H9 (cell line): Measurements from ENCODE around the gene CDC14A. TPM values are rescaled to one million over a fixed set of nuclear protein-coding genes. Genes with fewer than 3 reads are reported as not detected.
A peak's percentile ranks its signal among the peaks of the same experiment; 100 is the strongest.

ENCODE experiments used
- DNase-seq: peaks from one replicate; pipeline ENCODE4 v3.0.0-alpha.2; 2017
- H2AFZ ChIP-seq: one replicate; pipeline ENCODE4 v1.6.1; 2013; ENCODE audit warnings: mild to moderate bottlenecking, low read length, control low read depth, moderate library complexity
- H2AK5ac ChIP-seq: 2 replicates; pipeline ENCODE4 v1.6.1; 2013; ENCODE audit warnings: low read length, control low read depth, mixed read lengths; ENCODE audit not compliant: insufficient read length
- H2BK120ac ChIP-seq: one replicate; pipeline ENCODE4 v1.6.1; 2013; ENCODE audit warnings: low read depth, mild to moderate bottlenecking, low read length, control low read depth, inconsistent platforms; ENCODE audit not compliant: poor library complexity, severe bottlenecking
- H2BK12ac ChIP-seq: 2 replicates; pipeline ENCODE4 v1.6.1; 2013; ENCODE audit warnings: low read length, control low read depth, mixed read lengths, low read depth; ENCODE audit not compliant: insufficient read length
- H2BK15ac ChIP-seq: 2 replicates; pipeline ENCODE4 v1.6.1; 2013; ENCODE audit warnings: low read depth, low read length, control low read depth
- H2BK20ac ChIP-seq: one replicate; pipeline ENCODE4 v1.6.1; 2013; ENCODE audit warnings: low read depth, mild to moderate bottlenecking, low read length, control low read depth, inconsistent platforms; ENCODE audit not compliant: poor library complexity, severe bottlenecking
- H2BK5ac ChIP-seq: 2 replicates; pipeline ENCODE4 v1.6.1; 2013; ENCODE audit warnings: low read length, control low read depth, mixed read lengths; ENCODE audit not compliant: insufficient read length
- H3K14ac ChIP-seq: 2 replicates; pipeline ENCODE4 v1.6.1; 2013; ENCODE audit warnings: low read length, control low read depth; ENCODE audit not compliant: insufficient read depth
- H3K18ac ChIP-seq: 2 replicates; pipeline ENCODE4 v1.6.1; 2013; ENCODE audit warnings: low read depth, mild to moderate bottlenecking, mixed read lengths, low read length, control low read depth; ENCODE audit not compliant: insufficient read length
- H3K23ac ChIP-seq: 2 replicates; pipeline ENCODE4 v1.6.1; 2013; ENCODE audit warnings: low read length, control low read depth, mixed read lengths, low read depth; ENCODE audit not compliant: insufficient read length
- H3K23me2 ChIP-seq: 2 replicates; pipeline ENCODE4 v1.6.1; 2013; ENCODE audit warnings: low read depth, mild to moderate bottlenecking, mixed read lengths, low read length, control low read depth; ENCODE audit not compliant: insufficient read length, poor library complexity, severe bottlenecking
- H3K27ac ChIP-seq: 2 replicates; pipeline ENCODE4 v1.5.1; 2013; ENCODE audit warnings: low read length, control low read depth, mixed read lengths, low read depth; ENCODE audit not compliant: insufficient read length
- H3K27me3 ChIP-seq: 2 replicates; pipeline ENCODE4 v1.6.1; 2013; ENCODE audit warnings: low read length, control low read depth, inconsistent platforms; ENCODE audit not compliant: insufficient read depth
- H3K4ac ChIP-seq: 2 replicates; pipeline ENCODE4 v1.6.1; 2013; ENCODE audit warnings: low read depth, mild to moderate bottlenecking, control low read depth, inconsistent platforms, low read length, moderate library complexity
- H3K4me1 ChIP-seq: 2 replicates; pipeline ENCODE4 v1.6.1; 2013; ENCODE audit warnings: low read length, control low read depth, inconsistent platforms; ENCODE audit not compliant: insufficient read depth
- H3K4me2 ChIP-seq: 2 replicates; pipeline ENCODE4 v1.6.1; 2013; ENCODE audit warnings: low read length, control low read depth, mixed read lengths; ENCODE audit not compliant: insufficient read length, insufficient read depth
- H3K56ac ChIP-seq: 2 replicates; pipeline ENCODE4 v1.6.1; 2013; ENCODE audit warnings: low read depth, mild to moderate bottlenecking, mixed read lengths, low read length, control low read depth; ENCODE audit not compliant: insufficient read length
- H3K79me1 ChIP-seq: 2 replicates; pipeline ENCODE4 v1.6.1; 2013; ENCODE audit warnings: low read depth, mild to moderate bottlenecking, moderate library complexity, low read length, control low read depth, inconsistent platforms; ENCODE audit not compliant: insufficient read depth, poor library complexity, severe bottlenecking
- H3K79me2 ChIP-seq: 2 replicates; pipeline ENCODE4 v1.6.1; 2013; ENCODE audit warnings: low read length, control low read depth, inconsistent platforms; ENCODE audit not compliant: insufficient read depth
- H3K9ac ChIP-seq: 2 replicates; pipeline ENCODE4 v1.6.1; 2013; ENCODE audit warnings: low read length, control low read depth, mixed read lengths; ENCODE audit not compliant: insufficient read length; ENCODE audit errors: extremely low read depth
- H3K9me3 ChIP-seq: one replicate; pipeline ENCODE4 v1.6.1; 2013; ENCODE audit warnings: low read depth, low read length, inconsistent platforms; ENCODE audit not compliant: control insufficient read depth
- H3T11ph ChIP-seq: one replicate; pipeline ENCODE4 v1.6.1; 2013; ENCODE audit warnings: mild to moderate bottlenecking, low read length, control low read depth, inconsistent platforms
- H4K20me1 ChIP-seq: one replicate; pipeline ENCODE4 v1.6.1; 2013; ENCODE audit not compliant: control insufficient read depth, insufficient read length, insufficient read depth
- H4K5ac ChIP-seq: 2 replicates; pipeline ENCODE4 v1.6.1; 2013; ENCODE audit warnings: low read depth, mild to moderate bottlenecking, mixed read lengths, low read length, control low read depth; ENCODE audit not compliant: insufficient read length
- H4K8ac ChIP-seq: replicated peaks from 2 replicates; pipeline ENCODE4 v1.6.1; 2013; ENCODE audit warnings: low read length, control low read depth, mixed read lengths, low read depth; ENCODE audit not compliant: insufficient read length
- H4K91ac ChIP-seq: 2 replicates; pipeline ENCODE4 v1.6.1; 2013; ENCODE audit warnings: low read depth, mild to moderate bottlenecking, moderate library complexity, mixed read lengths, low read length, control low read depth; ENCODE audit not compliant: insufficient read length
- H3K27ac Mint-ChIP-seq, 3 experiments: 2 replicates in 2 of 3; 3 replicates in 1 of 3; pipeline ENCODE4 v1.8.0; 2020 to 2021; ENCODE audit warnings: mixed read lengths in 3 of 3, mild to moderate bottlenecking in 1 of 3, moderate library complexity in 1 of 3
- H3K27me3 Mint-ChIP-seq: 2 replicates; pipeline ENCODE4 v1.8.0; 2021; ENCODE audit warnings: low read depth, mild to moderate bottlenecking, moderate library complexity, mixed read lengths
- H3K36me3 Mint-ChIP-seq, 3 experiments: 2 replicates in 2 of 3; 3 replicates in 1 of 3; pipeline ENCODE4 v1.8.0; 2020 to 2021; ENCODE audit warnings: low read depth in 3 of 3, mixed read lengths in 3 of 3; ENCODE audit not compliant: insufficient read depth in 1 of 3
- H3K4me1 Mint-ChIP-seq, 2 experiments: 2 replicates each; pipeline ENCODE4 v1.8.0; 2020; ENCODE audit warnings: mixed read lengths in 2 of 2
- H3K4me3 Mint-ChIP-seq, 2 experiments: 2 replicates in 1 of 2; 3 replicates in 1 of 2; pipeline ENCODE4 v1.8.0; 2020 to 2021; ENCODE audit warnings: mild to moderate bottlenecking in 2 of 2, mixed read lengths in 2 of 2, moderate library complexity in 1 of 2
- H3K9me3 Mint-ChIP-seq, 2 experiments: 2 replicates in 1 of 2; 3 replicates in 1 of 2; pipeline ENCODE4 v1.8.0; 2020; ENCODE audit warnings: mild to moderate bottlenecking in 2 of 2, mixed read lengths in 2 of 2, moderate library complexity in 1 of 2
- WGBS: extraction: QIAGEN DNeasy Blood & Tissue Kit; methylation state at CpG from one replicate; pipeline ENCODE4 v1.1.7; 2013; ENCODE audit warnings: missing lambda C conversion rate, low lambda C conversion rate, mixed read lengths; ENCODE audit not compliant: insufficient read length; ENCODE audit errors: extremely low coverage; 5-methylcytosine and 5-hydroxymethylcytosine counted together
- total RNA-seq: library from RNA; stranded (reverse); gene quantifications from 2 replicates; pipeline ENCODE4 v1.2.1, GENCODE V29; 2021
- TF ChIP-seq, protein P1 (sequence below): fragments of 200-600 bp; sonication (generic); conservative IDR thresholded peaks from 3 replicates; pipeline ENCODE4 v1.8.0; 2021; ENCODE audit warnings: antibody characterized with exemption, mild to moderate bottlenecking

Gene CDC14A
- total RNA-seq, 1 experiment from 2014 or later = 8.9 TPM

DNA sequence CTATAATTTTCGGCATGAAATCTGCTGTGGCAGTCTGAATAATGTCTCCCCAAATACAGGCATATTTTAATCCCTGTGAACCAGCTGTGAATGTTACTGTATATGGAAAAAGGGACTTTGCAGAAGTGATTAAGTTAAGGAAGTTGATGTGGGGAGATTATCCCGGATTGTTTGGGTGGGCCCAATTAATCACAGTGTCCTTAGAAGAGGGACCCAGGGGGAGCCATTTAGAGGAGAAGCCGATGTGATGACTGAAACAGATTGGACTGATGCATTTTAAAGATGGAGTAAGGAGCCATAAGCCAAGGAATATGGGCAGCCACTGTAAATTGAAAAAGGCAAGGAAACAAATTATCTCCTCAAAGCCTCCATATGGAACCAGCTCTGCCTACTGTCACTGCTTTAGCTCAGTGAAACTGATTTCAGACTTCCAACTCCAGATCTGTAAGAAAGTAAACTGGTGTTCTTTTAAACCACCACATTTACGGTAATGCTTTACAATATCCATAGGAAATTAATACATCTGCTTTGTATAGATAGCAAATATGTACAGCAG lies 124.5 kb downstream of the CDC14A start:
- Histone ChIP-seq H3K79me1 (no peaks in the 10 kb centered on the region), H3K27ac (no peak overlapping the region), H4K8ac (no peak overlapping the region), H3K27me3 (no peaks in the 10 kb centered on the region), H3K4me2 (no peak overlapping the region), H2AFZ (no peak overlapping the region), H3K18ac (no peak overlapping the region), H2BK15ac (no peak overlapping the region), H3K9me3 (no peaks in the 10 kb centered on the region), H3T11ph (no peak overlapping the region), H3K23me2 (no peaks in the 10 kb centered on the region), H4K20me1 (no peaks in the 10 kb centered on the region), H2BK5ac (no peak overlapping the region), H3K56ac (no peak overlapping the region), H2BK12ac (no peak overlapping the region), H2BK20ac (no peak overlapping the region), H3K9ac (no peak overlapping the region), H3K79me2 (no peaks in the 10 kb centered on the region), H4K91ac (no peak overlapping the region), H3K14ac (no peak overlapping the region), H2BK120ac (no peak overlapping the region), H3K4me1 (no peaks in the 10 kb centered on the region), H3K4ac (no peak overlapping the region), H4K5ac (no peak overlapping the region), H2AK5ac (no peak overlapping the region), H3K23ac (no peak overlapping the region)
- Mint-ChIP-seq H3K9me3 (no peaks in the 10 kb centered on the region), H3K27me3 (no peaks in the 10 kb centered on the region), H3K4me3 (no peak overlapping the region), H3K27ac (0 out of 7 replicates have a peak overlapping the region, but pooled peaks of 1 of the 3 experiments have one; percentile 40), H3K4me1 (peaks cover 3 to 7% of the 10 kb centered on the region in 2 experiments), H3K36me3 (peaks cover 0 to 2% (median under 1%) of the 10 kb centered on the region in 3 experiments; a peak in 3 of 7 replicates)
- DNase-seq = no peak
- TF ChIP-seq, protein P1, sequence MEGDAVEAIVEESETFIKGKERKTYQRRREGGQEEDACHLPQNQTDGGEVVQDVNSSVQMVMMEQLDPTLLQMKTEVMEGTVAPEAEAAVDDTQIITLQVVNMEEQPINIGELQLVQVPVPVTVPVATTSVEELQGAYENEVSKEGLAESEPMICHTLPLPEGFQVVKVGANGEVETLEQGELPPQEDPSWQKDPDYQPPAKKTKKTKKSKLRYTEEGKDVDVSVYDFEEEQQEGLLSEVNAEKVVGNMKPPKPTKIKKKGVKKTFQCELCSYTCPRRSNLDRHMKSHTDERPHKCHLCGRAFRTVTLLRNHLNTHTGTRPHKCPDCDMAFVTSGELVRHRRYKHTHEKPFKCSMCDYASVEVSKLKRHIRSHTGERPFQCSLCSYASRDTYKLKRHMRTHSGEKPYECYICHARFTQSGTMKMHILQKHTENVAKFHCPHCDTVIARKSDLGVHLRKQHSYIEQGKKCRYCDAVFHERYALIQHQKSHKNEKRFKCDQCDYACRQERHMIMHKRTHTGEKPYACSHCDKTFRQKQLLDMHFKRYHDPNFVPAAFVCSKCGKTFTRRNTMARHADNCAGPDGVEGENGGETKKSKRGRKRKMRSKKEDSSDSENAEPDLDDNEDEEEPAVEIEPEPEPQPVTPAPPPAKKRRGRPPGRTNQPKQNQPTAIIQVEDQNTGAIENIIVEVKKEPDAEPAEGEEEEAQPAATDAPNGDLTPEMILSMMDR = no peak
- WGBS = no CpG with 5 or more reads among the region's 4 CpGs
